Activated CD8-positive, alpha-beta T cell treated with anti-CD3 and anti-CD28 coated beads, Interleukin-2, amount 10 ng/mL, durations not matched to agents 7 days and 5 days (primary cell): Measurements from ENCODE around the gene GATAD2B. TPM values are rescaled to one million over a fixed set of nuclear protein-coding genes. Genes with fewer than 3 reads are reported as not detected.

Experiments
- ATAC-seq: fragments of 150-1000 bp; cut with Tn5 transposase; one replicate; pipeline ENCODE4 v1.10.0; 2021; ENCODE audit warnings: moderate library complexity
- CTCF ChIA-PET: fragments of 350-600 bp; sonication (Branson Sonifier 250); formaldehyde crosslinking; loops from one replicate; lab custom pipeline; 2021; ENCODE audit warnings: antibody characterized with exemption; lab: Charles Lee
- POLR2A ChIA-PET: fragments of 350-600 bp; sonication (Branson Sonifier 250); formaldehyde crosslinking; loops from one replicate; lab custom pipeline; 2021; ENCODE audit warnings: antibody characterized with exemption; lab: Charles Lee
- DNase-seq: peaks from one replicate; pipeline ENCODE4 v3.0.0-alpha.2; 2020
- H3K27ac Mint-ChIP-seq: one replicate; pipeline ENCODE4 v1.8.0; 2021; ENCODE audit warnings: mild to moderate bottlenecking, mixed read lengths
- H3K27me3 Mint-ChIP-seq: one replicate; pipeline ENCODE4 v1.8.0; 2021; ENCODE audit warnings: low read depth, mixed read lengths
- H3K36me3 Mint-ChIP-seq: one replicate; pipeline ENCODE4 v1.8.0; 2021; ENCODE audit warnings: low read depth, mixed read lengths
- H3K4me1 Mint-ChIP-seq: one replicate; pipeline ENCODE4 v1.8.0; 2021; ENCODE audit warnings: low read depth, mixed read lengths
- H3K4me3 Mint-ChIP-seq: one replicate; pipeline ENCODE4 v1.8.0; 2021; ENCODE audit warnings: mild to moderate bottlenecking, mixed read lengths
- H3K9me3 Mint-ChIP-seq: one replicate; pipeline ENCODE4 v1.8.0; 2022; ENCODE audit warnings: mixed read lengths; ENCODE audit not compliant: insufficient read depth
- total RNA-seq, 2 experiments: library from RNA; stranded (reverse); gene quantifications; one replicate each; pipeline ENCODE4 v1.2.3, GENCODE V29; 2021

GATAD2B gene
- total RNA-seq, 2 experiments from 2014 or later, result 70.2 to 71.7 TPM

- Mint-ChIP-seq H3K9me3 (no peaks in the 10 kb centered on the region), H3K27me3 (no peaks in the 10 kb centered on the region), H3K27ac (no peak overlapping the region), H3K4me1 (peaks cover 21% of the 10 kb centered on the region), H3K36me3 (peaks cover 29% of the 10 kb centered on the region), H3K4me3 (no peak overlapping the region)
- ATAC-seq, result no peak
- ChIA-PET CTCF (no interaction called here), POLR2A (interaction anchor here (0.6 kb wide), 2 partner anchors 24 to 308 kb away, joined by 3 to 4 read pairs; no protein-coding TSS in a partner anchor)
- no peak for DNase-seq
Observed at GRCh38 chr1:153886127-153886526, 36.6 kb downstream of the GATAD2B start.

GRCh38 chr1:153883223-153883622 lies 39.5 kb downstream of the GATAD2B start:
- no peak overlapping the region for H3K27ac Mint-ChIP-seq
- no peak for ATAC-seq
- no peak overlapping the region for H3K4me3 Mint-ChIP-seq
- H3K27me3 Mint-ChIP-seq, result no peaks in the 10 kb centered on the region
- POLR2A ChIA-PET, result interaction anchor here (0.6 to 0.9 kb wide), 3 partner anchors 40 to 153 kb away, joined by 3 read pairs; no protein-coding TSS in a partner anchor
- no peaks in the 10 kb centered on the region for H3K9me3 Mint-ChIP-seq
- peaks cover 10% of the 10 kb centered on the region for H3K4me1 Mint-ChIP-seq
- DNase-seq, result no peak
- H3K36me3 Mint-ChIP-seq, result peaks cover 16% of the 10 kb centered on the region
- CTCF ChIA-PET, result interaction anchor here (1.1 to 1.2 kb wide), 2 partner anchors 12 to 63 kb away, joined by 3 to 4 read pairs; partner anchors contain the start of gene DENND4B

- Mint-ChIP-seq H3K27ac (no peak overlapping the region), H3K36me3 (peaks cover 14% of the 10 kb centered on the region), H3K27me3 (no peaks in the 10 kb centered on the region), H3K9me3 (no peaks in the 10 kb centered on the region), H3K4me3 (no peak overlapping the region), H3K4me1 (peaks cover 4% of the 10 kb centered on the region)
- ATAC-seq, result no peak
- DNase-seq, result no peak
- ChIA-PET CTCF (interaction anchor here (1.2 to 2.0 kb wide), 2 partner anchors 11 to 64 kb away, joined by 3 to 5 read pairs; partner anchors contain the start of gene DENND4B), POLR2A (interaction anchor here (0.6 kb wide), 1 partner anchor 119 kb away, joined by 3 read pairs; no protein-coding TSS in a partner anchor)
Observed at GRCh38 chr1:153882296-153882912, 40.4 kb downstream of the GATAD2B start.

GRCh38 chr1:153881751-153882150 lies 41.0 kb downstream of the GATAD2B start:
- no peaks in the 10 kb centered on the region for H3K27me3 Mint-ChIP-seq
- H3K4me3 Mint-ChIP-seq, result no peak overlapping the region
- DNase-seq (no peak), ATAC-seq (no peak)
- POLR2A ChIA-PET, result interaction anchor here (0.6 kb wide), 1 partner anchor 119 kb away, joined by 3 read pairs; no protein-coding TSS in a partner anchor
- H3K36me3 Mint-ChIP-seq, result peaks cover 12% of the 10 kb centered on the region
- no peaks in the 10 kb centered on the region for H3K9me3 Mint-ChIP-seq
- H3K27ac Mint-ChIP-seq, result no peak overlapping the region
- H3K4me1 Mint-ChIP-seq, result peaks cover 4% of the 10 kb centered on the region
- CTCF ChIA-PET, result interaction anchor here (0.6 to 2.0 kb wide), 3 partner anchors 11 to 47 kb away, joined by 3 to 5 read pairs (median 3); no protein-coding TSS in a partner anchor

GRCh38 chr1:153880962-153881361 lies 41.8 kb downstream of the GATAD2B start:
- no peak overlapping the region for H3K27ac Mint-ChIP-seq
- no peaks in the 10 kb centered on the region for H3K9me3 Mint-ChIP-seq
- peaks cover 4% of the 10 kb centered on the region for H3K4me1 Mint-ChIP-seq
- ChIA-PET POLR2A (interaction anchor here (0.9 kb wide), 1 partner anchor 76 kb away, joined by 3 read pairs; no protein-coding TSS in a partner anchor), CTCF (interaction anchor here (0.6 to 2.0 kb wide), 5 partner anchors 8 to 46 kb away, joined by 3 to 5 read pairs (median 3); no protein-coding TSS in a partner anchor)
- DNase-seq (no peak), ATAC-seq (no peak)
- peaks cover 10% of the 10 kb centered on the region for H3K36me3 Mint-ChIP-seq
- H3K4me3 Mint-ChIP-seq, result no peak overlapping the region
- H3K27me3 Mint-ChIP-seq, result no peaks in the 10 kb centered on the region

GRCh38 chr1:153880024-153880423 lies 42.7 kb downstream of the GATAD2B start:
- Mint-ChIP-seq H3K9me3 (no peaks in the 10 kb centered on the region), H3K27me3 (no peaks in the 10 kb centered on the region), H3K4me3 (no peak overlapping the region), H3K27ac (no peak overlapping the region), H3K36me3 (peaks cover 12% of the 10 kb centered on the region), H3K4me1 (peaks cover 8% of the 10 kb centered on the region)
- ChIA-PET POLR2A (interaction anchor here (0.8 to 0.9 kb wide), 2 partner anchors 17 to 77 kb away, joined by 3 read pairs; no protein-coding TSS in a partner anchor), CTCF (interaction anchor here (0.9 to 1.0 kb wide), 2 partner anchors 9 to 40 kb away, joined by 3 read pairs; no protein-coding TSS in a partner anchor)
- DNase-seq (no peak), ATAC-seq (no peak)

GRCh38 chr1:153877112-153877511 lies 45.7 kb downstream of the GATAD2B start:
- ATAC-seq (no peak), DNase-seq (no peak)
- Mint-ChIP-seq H3K27ac (no peak overlapping the region), H3K4me3 (no peak overlapping the region), H3K27me3 (no peaks in the 10 kb centered on the region), H3K36me3 (peaks cover 12% of the 10 kb centered on the region), H3K9me3 (no peaks in the 10 kb centered on the region), H3K4me1 (peaks cover 8% of the 10 kb centered on the region)
- ChIA-PET POLR2A (no interaction called here), CTCF (interaction anchor here (0.9 to 1.4 kb wide), 2 partner anchors 43 to 49 kb away, joined by 3 to 4 read pairs; no protein-coding TSS in a partner anchor)

- H3K9me3 Mint-ChIP-seq, result no peaks in the 10 kb centered on the region
- no peaks in the 10 kb centered on the region for H3K27me3 Mint-ChIP-seq
- peaks cover 18% of the 10 kb centered on the region for H3K36me3 Mint-ChIP-seq
- no peak for DNase-seq
- CTCF ChIA-PET, result no interaction called here
- no peak for ATAC-seq
- POLR2A ChIA-PET, result no interaction called here
- no peak overlapping the region for H3K27ac Mint-ChIP-seq
- peaks cover 8% of the 10 kb centered on the region for H3K4me1 Mint-ChIP-seq
- H3K4me3 Mint-ChIP-seq, result no peak overlapping the region
Observed at GRCh38 chr1:153872934-153873333, 49.8 kb downstream of the GATAD2B start.

- no peaks in the 10 kb centered on the region for H3K27me3 Mint-ChIP-seq
- no peak overlapping the region for H3K27ac Mint-ChIP-seq
- no peak for ATAC-seq
- H3K9me3 Mint-ChIP-seq, result no peaks in the 10 kb centered on the region
- peaks cover 8% of the 10 kb centered on the region for H3K4me1 Mint-ChIP-seq
- ChIA-PET CTCF (no interaction called here), POLR2A (no interaction called here)
- no peak for DNase-seq
- H3K36me3 Mint-ChIP-seq, result peaks cover 18% of the 10 kb centered on the region
- H3K4me3 Mint-ChIP-seq, result no peak overlapping the region
Observed at GRCh38 chr1:153872331-153872730, 50.4 kb downstream of the GATAD2B start.

GRCh38 chr1:153869486-153869885 lies 53.3 kb downstream of the GATAD2B start:
- H3K9me3 Mint-ChIP-seq, result no peaks in the 10 kb centered on the region
- H3K4me3 Mint-ChIP-seq, result no peak overlapping the region
- no peak for ATAC-seq

GRCh38 chr1:153866045-153866850 lies 56.5 kb downstream of the GATAD2B start:
- Mint-ChIP-seq H3K4me3 (no peak overlapping the region), H3K9me3 (no peaks in the 10 kb centered on the region), H3K27ac (no peak overlapping the region), H3K36me3 (peaks cover 15% of the 10 kb centered on the region), H3K27me3 (no peaks in the 10 kb centered on the region), H3K4me1 (peaks cover 23% of the 10 kb centered on the region)
- ATAC-seq, result no peak
- ChIA-PET POLR2A (interaction anchor here (1.0 kb wide), 1 partner anchor 100 kb away, joined by 3 read pairs; no protein-coding TSS in a partner anchor), CTCF (interaction anchor here (1.0 to 1.5 kb wide), 3 partner anchors 15 to 80 kb away, joined by 3 read pairs; partner anchors contain the start of gene DENND4B)
- DNase-seq, result no peak

More at GRCh38 chr1:153869486-153869885, 53.3 kb downstream of the GATAD2B start:
- no peaks in the 10 kb centered on the region for H3K27me3 Mint-ChIP-seq
- H3K36me3 Mint-ChIP-seq, result peaks cover 15% of the 10 kb centered on the region
- H3K27ac Mint-ChIP-seq, result no peak overlapping the region
- ChIA-PET CTCF (no interaction called here), POLR2A (interaction anchor here (0.6 kb wide), 1 partner anchor 43 kb away, joined by 3 read pairs; no protein-coding TSS in a partner anchor)
- no peak for DNase-seq
- peaks cover 17% of the 10 kb centered on the region for H3K4me1 Mint-ChIP-seq
